K562 (cell line): Measurements from ENCODE around the gene ZNF280C. TPM values are rescaled to one million over a fixed set of nuclear protein-coding genes. Genes with fewer than 3 reads are reported as not detected.

ENCODE experiments used
- ARID2 ChIP-seq: fragments of 450-650 bp; IDR thresholded peaks from 2 replicates; pipeline ENCODE4 v1.6.1; 2017; ENCODE audit warnings: antibody characterized with exemption, mild to moderate bottlenecking
- ATF2 ChIP-seq: sonication (generic); formaldehyde crosslinking; IDR thresholded peaks from 2 replicates; pipeline ENCODE4 v1.8.1; 2022; ENCODE audit warnings: missing genetic modification reagents
- CHD4 ChIP-seq: fragments of 200-600 bp; sonication (generic); IDR thresholded peaks from 3 replicates; pipeline ENCODE4 v1.6.1; 2012; ENCODE audit warnings: low read depth, mild to moderate bottlenecking, mixed read lengths, low read length, inconsistent platforms; ENCODE audit not compliant: insufficient read depth, insufficient replicate concordance, poor library complexity, severe bottlenecking
- HNRNPK ChIP-seq: fragments of 200-400 bp; formaldehyde crosslinking; IDR thresholded peaks from one replicate; pipeline ENCODE4 v1.6.1; 2018; ENCODE audit warnings: mild to moderate bottlenecking, low read depth, low read length; ENCODE audit not compliant: poor library complexity, severe bottlenecking
- JUN ChIP-seq, 2 experiments: sonication (generic) in 1 of 2; formaldehyde crosslinking in 1 of 2; IDR thresholded peaks; 2 replicates each; pipeline versions ENCODE4 v1.6.1 to v1.8.0; 2012 to 2022; ENCODE audit warnings: borderline replicate concordance in 2 of 2, mild to moderate bottlenecking in 2 of 2, improper control_type of control experiment in 1 of 2, low read depth in 1 of 2, low read length in 1 of 2, missing genetic modification reagents in 1 of 2
- NR2C1 ChIP-seq, 2 experiments: fragments of 450-650 bp; IDR thresholded peaks; 2 replicates each; pipeline ENCODE4 v1.6.1; 2017; ENCODE audit warnings: mild to moderate bottlenecking in 2 of 2, antibody characterized with exemption in 1 of 2, inconsistent platforms in 1 of 2, missing compliant biosample characterization in 1 of 2, missing genetic modification characterization in 1 of 2
- PHF20 ChIP-seq: fragments of 450-650 bp; IDR thresholded peaks from 2 replicates; pipeline ENCODE4 v1.6.1; 2018; ENCODE audit not compliant: partially characterized antibody
- SMAD3 ChIP-seq: fragments of 450-650 bp; formaldehyde crosslinking; conservative IDR thresholded peaks from 2 replicates; pipeline ENCODE4 v1.4.0; 2020; ENCODE audit warnings: mild to moderate bottlenecking
- SP1 ChIP-seq: sonication (generic); formaldehyde crosslinking; IDR thresholded peaks from 2 replicates; pipeline ENCODE4 v1.8.1; 2022; ENCODE audit warnings: mild to moderate bottlenecking, missing genetic modification reagents
- TCFL5 ChIP-seq: fragments of 250-450 bp; sonication (Bioruptor Pico); conservative IDR thresholded peaks from 2 replicates; pipeline ENCODE4 v1.6.1; 2021; ENCODE audit warnings: mild to moderate bottlenecking, moderate library complexity, matching md5 sums
- ZNF76 ChIP-seq: fragments of 250-450 bp; sonication (Bioruptor Pico); IDR thresholded peaks from 2 replicates; pipeline ENCODE4 v1.4.0; 2020; ENCODE audit warnings: mild to moderate bottlenecking, moderate library complexity, borderline replicate concordance
- polyA plus RNA-seq, 8 experiments: library from polyadenylated mRNA; depleted of rRNA in 4 of 8; stranded (reverse) in 5 of 8; unstranded in 3 of 8; fragments of >200 nt; fragmentation: Nextera tagmentation in 2 of 8; fragmentation: Illumina TruSeq in 1 of 8; extraction: Ambion mirVana in 2 of 8; extraction: Trizol in 1 of 8; gene quantifications; 2 replicates each; pipeline versions ENCODE4 v1.2.1 to v1.2.3, GENCODE V29; 2011 to 2014; ENCODE audit warnings: inconsistent platforms in 1 of 8, missing spikeins in 1 of 8
- total RNA-seq, 7 experiments: library from RNA; depleted of rRNA in 6 of 7; stranded (reverse); fragments of >200 nt in 6 of 7; fragmentation: Illumina TruSeq in 2 of 7; extraction: Trizol in 2 of 7; gene quantifications; 2 replicates each; pipeline versions ENCODE4 v1.2.1 to v1.2.3, GENCODE V29; 2011 to 2021; ENCODE audit warnings: low replicate concordance in 1 of 7
- TF ChIP-seq, protein P1 (sequence below): fragments of 250-450 bp; sonication (Bioruptor Pico); IDR thresholded peaks from 2 replicates; pipeline ENCODE4 v1.4.0; 2020; ENCODE audit warnings: mild to moderate bottlenecking, moderate library complexity

The ZNF280C gene
- total and polyA plus RNA-seq, 9 of the 15 experiments (the other 6 are each of a cell fraction or from before 2014, with no cell fraction given): 1.6 to 8.3 (median 4.4) TPM

- TF ChIP-seq SP1 (CRISPR knock-in tag): no peak
- TF ChIP-seq ZNF76 (CRISPR knock-in tag): 0 out of 2 replicates have a peak, but pooled peaks have one; percentile 38
- no peak for TF ChIP-seq ARID2
- no peak for TF ChIP-seq CHD4
- TF ChIP-seq, protein P1, sequence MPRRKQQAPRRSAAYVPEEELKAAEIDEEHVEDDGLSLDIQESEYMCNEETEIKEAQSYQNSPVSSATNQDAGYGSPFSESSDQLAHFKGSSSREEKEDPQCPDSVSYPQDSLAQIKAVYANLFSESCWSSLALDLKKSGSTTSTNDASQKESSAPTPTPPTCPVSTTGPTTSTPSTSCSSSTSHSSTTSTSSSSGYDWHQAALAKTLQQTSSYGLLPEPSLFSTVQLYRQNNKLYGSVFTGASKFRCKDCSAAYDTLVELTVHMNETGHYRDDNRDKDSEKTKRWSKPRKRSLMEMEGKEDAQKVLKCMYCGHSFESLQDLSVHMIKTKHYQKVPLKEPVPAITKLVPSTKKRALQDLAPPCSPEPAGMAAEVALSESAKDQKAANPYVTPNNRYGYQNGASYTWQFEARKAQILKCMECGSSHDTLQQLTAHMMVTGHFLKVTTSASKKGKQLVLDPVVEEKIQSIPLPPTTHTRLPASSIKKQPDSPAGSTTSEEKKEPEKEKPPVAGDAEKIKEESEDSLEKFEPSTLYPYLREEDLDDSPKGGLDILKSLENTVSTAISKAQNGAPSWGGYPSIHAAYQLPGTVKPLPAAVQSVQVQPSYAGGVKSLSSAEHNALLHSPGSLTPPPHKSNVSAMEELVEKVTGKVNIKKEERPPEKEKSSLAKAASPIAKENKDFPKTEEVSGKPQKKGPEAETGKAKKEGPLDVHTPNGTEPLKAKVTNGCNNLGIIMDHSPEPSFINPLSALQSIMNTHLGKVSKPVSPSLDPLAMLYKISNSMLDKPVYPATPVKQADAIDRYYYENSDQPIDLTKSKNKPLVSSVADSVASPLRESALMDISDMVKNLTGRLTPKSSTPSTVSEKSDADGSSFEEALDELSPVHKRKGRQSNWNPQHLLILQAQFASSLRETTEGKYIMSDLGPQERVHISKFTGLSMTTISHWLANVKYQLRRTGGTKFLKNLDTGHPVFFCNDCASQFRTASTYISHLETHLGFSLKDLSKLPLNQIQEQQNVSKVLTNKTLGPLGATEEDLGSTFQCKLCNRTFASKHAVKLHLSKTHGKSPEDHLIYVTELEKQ: no peak
- peak; percentile 59; the same call in 1 of the 2 replicates for TF ChIP-seq SMAD3 (CRISPR knock-in tag)
- TF ChIP-seq JUN (IDR thresholded peaks at IDR 0.05; ENCODE audit: borderline replicate concordance, low read depth, low read length): peak; percentile 54; the same call in 1 of the 2 replicates
- TF ChIP-seq JUN (CRISPR knock-in tag; IDR thresholded peaks at IDR 0.05; ENCODE audit: borderline replicate concordance): no peak
- TF ChIP-seq ATF2 (CRISPR knock-in tag): no peak
- no peak for TF ChIP-seq TCFL5 (CRISPR knock-in tag)
- TF ChIP-seq NR2C1 (IDR thresholded peaks at IDR 0.05): no peak
- TF ChIP-seq NR2C1 (tag; IDR thresholded peaks at IDR 0.05): 0 out of 2 replicates have a peak, but pooled peaks have one; percentile 42
- TF ChIP-seq HNRNPK: no peak
- TF ChIP-seq PHF20: no peak
Measured at GRCh38 chrX:130174045-130174704, 94.5 kb downstream of the ZNF280C start (continued).
